Activated B cell treated with CpG ODN at 0.5 μM for 24 hours (primary cell): ENCODE measurements around the gene COQ4. TPM values are rescaled to one million over a fixed set of nuclear protein-coding genes. Genes with fewer than 3 reads are reported as not detected.
A peak's percentile ranks its signal among the peaks of the same experiment; 100 is the strongest.

Source experiments
- ATAC-seq: fragments of 200-7000 bp; cut with Tn5 transposase; one replicate; pipeline ENCODE4 v1.10.0; 2021; ENCODE audit warnings: low read depth, mild to moderate bottlenecking, moderate library complexity
- CTCF ChIA-PET: fragments of 350-600 bp; sonication (Branson Sonifier 250); formaldehyde crosslinking; loops from one replicate; lab custom pipeline; 2021; ENCODE audit warnings: antibody characterized with exemption; lab: Charles Lee
- POLR2A ChIA-PET: fragments of 350-600 bp; sonication (Branson Sonifier 250); formaldehyde crosslinking; loops from one replicate; lab custom pipeline; 2021; ENCODE audit warnings: antibody characterized with exemption; lab: Charles Lee
- DNase-seq: peaks from one replicate; pipeline ENCODE4 v3.0.0; 2022
- H3K27ac Mint-ChIP-seq: one replicate; pipeline ENCODE4 v1.8.0; 2020; ENCODE audit warnings: mixed read lengths
- H3K27me3 Mint-ChIP-seq: one replicate; pipeline ENCODE4 v1.8.0; 2021; ENCODE audit warnings: mixed read lengths
- H3K36me3 Mint-ChIP-seq: one replicate; pipeline ENCODE4 v1.8.0; 2021; ENCODE audit warnings: low read depth, mixed read lengths
- H3K4me1 Mint-ChIP-seq: one replicate; pipeline ENCODE4 v1.8.0; 2021; ENCODE audit warnings: mixed read lengths
- H3K4me3 Mint-ChIP-seq: one replicate; pipeline ENCODE4 v1.8.0; 2020; ENCODE audit warnings: mild to moderate bottlenecking, mixed read lengths
- H3K9me3 Mint-ChIP-seq: one replicate; pipeline ENCODE4 v1.8.0; 2020; ENCODE audit warnings: mixed read lengths
- intact Hi-C: fragments of 100-400 bp; cut with micrococcal nuclease; formaldehyde crosslinking; loops from one replicate; pipeline ENCODE4 v1.15.1; 2024
- total RNA-seq: library from RNA; stranded (reverse); gene quantifications from 2 replicates; pipeline ENCODE4 v1.2.3, GENCODE V29; 2022
- TF ChIP-seq, protein P1 (sequence below): fragments of 200-600 bp; IDR thresholded peaks from one replicate; pipeline ENCODE4 v1.8.0; 2022; ENCODE audit warnings: antibody characterized with exemption, mild to moderate bottlenecking

COQ4 gene
- total RNA-seq, 1 donor from 2014 or later: 45.6 TPM

GRCh38 chr9:128317629-128318028 lies 5.0 kb upstream of the COQ4 start:
- intact Hi-C loops: no loop called here
- ATAC-seq: no peak
- H3K36me3 Mint-ChIP-seq: peaks cover 54% of the 10 kb centered on the region
- H3K4me1 Mint-ChIP-seq: peaks cover 3% of the 10 kb centered on the region
- ChIA-PET POLR2A (no interaction called here), CTCF (no interaction called here)
- no peaks in the 10 kb centered on the region for H3K27me3 Mint-ChIP-seq
- TF ChIP-seq, protein P1, sequence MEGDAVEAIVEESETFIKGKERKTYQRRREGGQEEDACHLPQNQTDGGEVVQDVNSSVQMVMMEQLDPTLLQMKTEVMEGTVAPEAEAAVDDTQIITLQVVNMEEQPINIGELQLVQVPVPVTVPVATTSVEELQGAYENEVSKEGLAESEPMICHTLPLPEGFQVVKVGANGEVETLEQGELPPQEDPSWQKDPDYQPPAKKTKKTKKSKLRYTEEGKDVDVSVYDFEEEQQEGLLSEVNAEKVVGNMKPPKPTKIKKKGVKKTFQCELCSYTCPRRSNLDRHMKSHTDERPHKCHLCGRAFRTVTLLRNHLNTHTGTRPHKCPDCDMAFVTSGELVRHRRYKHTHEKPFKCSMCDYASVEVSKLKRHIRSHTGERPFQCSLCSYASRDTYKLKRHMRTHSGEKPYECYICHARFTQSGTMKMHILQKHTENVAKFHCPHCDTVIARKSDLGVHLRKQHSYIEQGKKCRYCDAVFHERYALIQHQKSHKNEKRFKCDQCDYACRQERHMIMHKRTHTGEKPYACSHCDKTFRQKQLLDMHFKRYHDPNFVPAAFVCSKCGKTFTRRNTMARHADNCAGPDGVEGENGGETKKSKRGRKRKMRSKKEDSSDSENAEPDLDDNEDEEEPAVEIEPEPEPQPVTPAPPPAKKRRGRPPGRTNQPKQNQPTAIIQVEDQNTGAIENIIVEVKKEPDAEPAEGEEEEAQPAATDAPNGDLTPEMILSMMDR: no peak
- no peak overlapping the region for H3K27ac Mint-ChIP-seq
- DNase-seq: no peak
- H3K4me3 Mint-ChIP-seq: no peak overlapping the region
- no peaks in the 10 kb centered on the region for H3K9me3 Mint-ChIP-seq

DNA sequence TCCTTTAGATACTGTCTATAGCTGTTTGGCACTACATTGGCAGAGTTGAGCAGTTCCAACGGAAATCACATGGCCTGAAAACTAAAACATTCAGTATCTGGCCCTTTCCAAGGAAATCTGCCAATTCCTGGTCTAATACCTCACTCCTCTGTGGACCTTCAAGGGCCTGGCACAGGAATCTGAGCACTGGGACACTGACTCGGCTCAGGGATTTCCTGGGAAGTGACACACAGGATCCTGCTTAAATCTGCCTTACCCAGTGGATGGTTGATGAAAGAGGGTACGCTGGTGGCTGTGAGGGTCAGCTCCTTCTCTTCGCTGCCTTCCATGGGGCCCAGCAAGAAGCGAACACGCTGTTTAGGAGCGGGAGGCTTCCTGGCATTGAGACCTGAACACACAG lies 1.3 kb upstream of the COQ4 start:
- TF ChIP-seq, protein P1: no peak
- Mint-ChIP-seq H3K4me1 (peaks cover 19% of the 10 kb centered on the region), H3K27ac (no peak overlapping the region), H3K27me3 (no peaks in the 10 kb centered on the region), H3K4me3 (peak overlapping the region; percentile 92), H3K36me3 (peaks cover 48% of the 10 kb centered on the region), H3K9me3 (no peaks in the 10 kb centered on the region)
- no peak for DNase-seq
- ChIA-PET POLR2A (interaction anchor here (1.1 kb wide), 1 partner anchor 45 kb away, joined by 3 read pairs; the partner anchor contains the start of genes GOLGA2 and SWI5), CTCF (interaction anchor here (1.1 kb wide), 1 partner anchor 20 kb away, joined by 3 read pairs; no protein-coding TSS in a partner anchor)
- no peak for ATAC-seq
- intact Hi-C loops: loop anchor here (5.0 to 10.0 kb wide), 3 partner anchors 129 to 363 kb away; partner anchors contain the start of genes CIZ1, PTGES2 and SET

GRCh38 chr9:128321879-128322403 lies 698 bp upstream of the COQ4 start:
- TF ChIP-seq, protein P1: no peak
- Mint-ChIP-seq H3K36me3 (peaks cover 42% of the 10 kb centered on the region), H3K4me3 (peak overlapping the region; percentile 92), H3K27me3 (no peaks in the 10 kb centered on the region), H3K27ac (peak overlapping the region; percentile 97), H3K4me1 (peaks cover 19% of the 10 kb centered on the region), H3K9me3 (no peaks in the 10 kb centered on the region)
- CTCF ChIA-PET: interaction anchor here (1.1 kb wide), 1 partner anchor 19 kb away, joined by 3 read pairs; no protein-coding TSS in a partner anchor
- ATAC-seq (no peak), DNase-seq (no peak)
- intact Hi-C loops: loop anchor here (1.0 to 10.0 kb wide), 12 partner anchors 18 to 465 kb away; partner anchors contain the start of genes CERCAM, CIZ1, DYNC2I2 and GLE1
- POLR2A ChIA-PET: interaction anchor here (1.1 kb wide), 1 partner anchor 46 kb away, joined by 3 read pairs; the partner anchor contains the start of genes GOLGA2 and SWI5

DNA sequence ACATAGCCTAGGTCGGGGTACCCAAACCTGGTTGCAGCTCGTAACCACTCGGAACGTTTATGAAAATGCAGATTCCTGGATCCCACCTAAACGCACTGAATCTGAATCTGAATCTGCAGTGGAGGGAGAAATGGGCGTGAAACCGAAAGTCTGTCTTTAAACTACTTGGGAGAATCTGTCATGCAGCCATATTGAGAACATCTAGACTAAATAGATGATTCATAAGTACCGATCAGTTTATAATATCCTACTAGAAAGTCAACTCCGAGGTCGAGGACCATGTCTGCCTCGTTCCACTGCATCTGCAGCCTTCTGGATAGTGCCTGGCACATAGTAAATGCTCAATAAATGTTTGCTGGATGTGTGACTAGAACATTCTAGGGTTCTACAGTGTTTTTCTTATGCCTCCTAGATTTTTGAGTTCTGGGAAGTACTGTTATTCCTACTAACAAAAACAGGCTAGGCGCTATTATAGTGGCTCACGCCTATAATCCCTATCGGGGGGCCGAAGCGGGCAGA lies 632 bp downstream of the COQ4 start:
- peak overlapping the region; percentile 92 for H3K4me3 Mint-ChIP-seq
- CTCF ChIA-PET: no interaction called here
- TF ChIP-seq, protein P1: no peak
- intact Hi-C loops: loop anchor here (2.0 to 10.0 kb wide), 5 partner anchors 98 to 362 kb away; partner anchors contain the start of genes CERCAM, CIZ1, GLE1 and PTGES2
- DNase-seq (no peak), ATAC-seq (no peak)
- H3K36me3 Mint-ChIP-seq: peaks cover 36% of the 10 kb centered on the region
- POLR2A ChIA-PET: interaction anchor here (1.0 kb wide), 2 partner anchors 17 to 20 kb away, joined by 3 read pairs; no protein-coding TSS in a partner anchor
- H3K4me1 Mint-ChIP-seq: peaks cover 19% of the 10 kb centered on the region
- H3K27me3 Mint-ChIP-seq: no peaks in the 10 kb centered on the region
- H3K27ac Mint-ChIP-seq: peak overlapping the region; percentile 97
- no peaks in the 10 kb centered on the region for H3K9me3 Mint-ChIP-seq

GRCh38 chr9:128323791-128324190 lies 1.2 kb downstream of the COQ4 start:
- POLR2A ChIA-PET: interaction anchor here (1.0 kb wide), 3 partner anchors 16 to 47 kb away, joined by 3 to 8 read pairs (median 3); partner anchors contain the start of gene URM1
- no peak for ATAC-seq
- Mint-ChIP-seq H3K36me3 (peaks cover 38% of the 10 kb centered on the region), H3K27me3 (no peaks in the 10 kb centered on the region), H3K4me3 (peak overlapping the region; percentile 92), H3K9me3 (no peaks in the 10 kb centered on the region), H3K4me1 (peaks cover 19% of the 10 kb centered on the region), H3K27ac (peak overlapping the region; percentile 97)
- CTCF ChIA-PET: interaction anchor here (0.7 kb wide), 1 partner anchor 13 kb away, joined by 3 read pairs; no protein-coding TSS in a partner anchor
- intact Hi-C loops: loop anchor here (2.0 to 10.0 kb wide), 5 partner anchors 97 to 361 kb away; partner anchors contain the start of genes CERCAM, CIZ1, GLE1 and PTGES2
- TF ChIP-seq, protein P1: no peak
- DNase-seq: no peak
